ENCODE measurements around the gene FDXACB1. TPM values are rescaled to one million over a fixed set of nuclear protein-coding genes. Genes with fewer than 3 reads are reported as not detected.

FDXACB1 gene
- total RNA-seq, 2 donors from 2014 or later, result 2.1 TPM; not detected in 1

DNA sequence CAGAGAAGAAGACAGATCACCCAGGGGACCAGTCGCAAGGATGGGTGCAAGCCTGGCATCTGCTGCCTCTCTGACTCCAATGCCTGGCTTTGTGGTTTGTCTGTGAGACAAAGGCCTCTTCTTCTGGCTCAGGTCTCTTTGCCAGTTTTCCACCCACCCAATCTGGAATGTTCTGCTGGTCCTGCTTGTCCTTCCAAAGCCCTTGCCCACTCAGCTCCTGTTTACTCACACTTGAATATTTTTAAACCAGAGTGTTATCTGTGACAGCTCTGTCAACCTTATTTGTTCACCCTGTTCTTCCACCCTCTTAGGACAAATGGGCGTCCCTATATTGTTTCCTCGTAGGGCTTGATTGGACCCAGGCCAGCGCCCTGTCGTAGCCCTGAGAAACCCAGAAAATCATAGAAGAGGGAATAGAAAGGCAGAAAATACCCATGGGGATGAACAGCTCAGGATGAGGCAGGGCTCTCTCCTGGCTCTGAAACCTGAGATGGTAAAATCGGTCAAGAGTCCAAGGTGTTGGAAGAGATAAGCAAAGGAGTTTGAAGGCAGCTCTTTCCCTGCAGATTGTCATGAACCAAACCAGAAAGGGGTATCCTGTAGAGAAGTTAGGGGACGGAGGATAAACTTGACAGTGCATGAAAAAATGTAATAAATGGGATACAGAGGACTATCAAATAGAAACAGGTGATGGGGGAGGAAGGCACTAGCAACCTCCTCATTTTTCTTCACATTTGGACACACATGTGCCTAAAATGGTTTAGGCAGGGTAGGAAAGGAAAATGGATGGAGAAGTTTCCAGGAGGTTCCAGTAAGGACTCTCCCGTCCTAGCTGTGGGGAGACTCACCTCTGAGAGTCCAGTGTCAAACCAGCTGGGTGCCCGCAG lies 32.0 kb upstream of the FDXACB1 start:
- DNase-seq (peak in 1 of 4 donors; percentile 36), ATAC-seq (peak; percentile 11)
- Histone ChIP-seq H3K4me1 (peaks cover 37% of the 10 kb centered on the region), H3K27ac (peak overlapping the region; percentile 32 to 85 (median 74)), H3K9me3 (no peaks in the 10 kb centered on the region), H3K27me3 (no peaks in the 10 kb centered on the region), H3K36me3 (replicated peaks in 1 of 2; ENCODE audit: insufficient read depth in 1 of 2, low read depth in 2 of 2) (no peaks in the 10 kb centered on the region), H3K4me3 (no peak overlapping the region)
- TF ChIP-seq, protein P1, sequence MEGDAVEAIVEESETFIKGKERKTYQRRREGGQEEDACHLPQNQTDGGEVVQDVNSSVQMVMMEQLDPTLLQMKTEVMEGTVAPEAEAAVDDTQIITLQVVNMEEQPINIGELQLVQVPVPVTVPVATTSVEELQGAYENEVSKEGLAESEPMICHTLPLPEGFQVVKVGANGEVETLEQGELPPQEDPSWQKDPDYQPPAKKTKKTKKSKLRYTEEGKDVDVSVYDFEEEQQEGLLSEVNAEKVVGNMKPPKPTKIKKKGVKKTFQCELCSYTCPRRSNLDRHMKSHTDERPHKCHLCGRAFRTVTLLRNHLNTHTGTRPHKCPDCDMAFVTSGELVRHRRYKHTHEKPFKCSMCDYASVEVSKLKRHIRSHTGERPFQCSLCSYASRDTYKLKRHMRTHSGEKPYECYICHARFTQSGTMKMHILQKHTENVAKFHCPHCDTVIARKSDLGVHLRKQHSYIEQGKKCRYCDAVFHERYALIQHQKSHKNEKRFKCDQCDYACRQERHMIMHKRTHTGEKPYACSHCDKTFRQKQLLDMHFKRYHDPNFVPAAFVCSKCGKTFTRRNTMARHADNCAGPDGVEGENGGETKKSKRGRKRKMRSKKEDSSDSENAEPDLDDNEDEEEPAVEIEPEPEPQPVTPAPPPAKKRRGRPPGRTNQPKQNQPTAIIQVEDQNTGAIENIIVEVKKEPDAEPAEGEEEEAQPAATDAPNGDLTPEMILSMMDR (IDR thresholded peaks at IDR 0.05), result no peak
- no peak for TF ChIP-seq POLR2A (IDR thresholded peaks at IDR 0.05)
- intact Hi-C loops (cut with DNase I), result no loop called here
- 37 to 39% methylated on average over 9 of the region's 9 CpGs for WGBS, 2 donors

DNA sequence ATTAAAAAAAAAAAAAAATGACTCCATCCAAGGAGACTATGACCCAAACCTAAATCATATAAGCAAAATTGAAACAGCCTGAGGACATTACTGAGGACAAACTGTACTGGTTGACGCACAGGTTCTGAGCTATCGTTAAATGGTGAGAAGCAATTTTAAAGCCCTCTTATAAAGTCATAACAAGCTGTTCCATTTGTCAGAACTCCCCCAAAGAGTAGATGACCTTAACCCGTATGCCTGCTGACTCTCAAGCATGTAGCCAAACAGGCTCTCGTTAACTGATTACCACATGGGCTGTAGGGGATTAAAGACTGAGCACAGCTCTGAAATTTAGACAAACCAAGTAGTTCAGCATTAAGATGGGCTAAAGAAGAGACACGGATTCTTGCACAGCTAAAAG lies 30.4 kb upstream of the FDXACB1 start:
- ATAC-seq (no peak), DNase-seq (no peak)
- Histone ChIP-seq H3K27ac (peak overlapping the region in 2 of 4 donors; percentile 10 to 71), H3K36me3 (replicated peaks in 1 of 2; ENCODE audit: insufficient read depth in 1 of 2, low read depth in 2 of 2) (no peaks in the 10 kb centered on the region), H3K9me3 (no peaks in the 10 kb centered on the region), H3K4me1 (peaks cover 37% of the 10 kb centered on the region), H3K27me3 (no peaks in the 10 kb centered on the region), H3K4me3 (no peak overlapping the region)
- intact Hi-C loops (cut with DNase I), result no loop called here
- TF ChIP-seq POLR2A (IDR thresholded peaks at IDR 0.05), result no peak
- TF ChIP-seq, protein P1 (IDR thresholded peaks at IDR 0.05), result no peak
- WGBS, 2 donors, result 70 to 71% methylated on average over 5 of the region's 5 CpGs

DNA sequence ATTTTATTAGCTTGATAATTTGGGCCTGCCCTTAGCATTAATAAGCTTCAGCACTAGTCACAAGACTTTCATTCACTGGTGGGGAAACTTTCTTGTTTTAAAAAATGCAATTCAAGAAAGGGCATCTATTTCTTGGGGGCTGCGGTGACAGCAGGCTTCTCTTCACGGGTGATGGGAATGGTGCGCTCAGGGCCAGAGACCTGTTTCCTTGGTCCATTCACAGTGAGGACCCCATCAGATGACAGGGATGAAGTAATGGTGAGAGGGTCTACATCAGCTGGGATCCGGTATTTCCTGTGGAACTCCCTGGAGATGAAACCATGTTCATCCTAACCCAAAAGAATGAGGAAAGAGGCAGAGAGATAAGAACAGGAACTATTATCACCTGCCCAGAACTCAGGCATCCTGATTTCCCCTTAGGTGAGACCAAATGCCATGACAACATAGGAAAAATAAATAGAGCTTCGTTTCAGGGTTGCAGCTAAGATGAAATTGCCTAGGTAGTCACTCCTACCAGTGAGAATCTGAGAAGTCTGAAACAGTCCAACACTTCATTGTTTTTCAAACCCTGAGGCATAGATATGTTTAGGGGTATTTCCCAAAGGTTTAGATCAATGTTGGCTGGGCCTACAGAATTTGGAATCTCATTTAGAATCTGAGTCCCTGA lies 29.8 kb upstream of the FDXACB1 start:
- Histone ChIP-seq H3K36me3 (replicated peaks in 1 of 2; ENCODE audit: insufficient read depth in 1 of 2, low read depth in 2 of 2) (no peaks in the 10 kb centered on the region), H3K27ac (peak overlapping the region in 1 of 4 donors; percentile 10), H3K4me3 (no peak overlapping the region)

DNA sequence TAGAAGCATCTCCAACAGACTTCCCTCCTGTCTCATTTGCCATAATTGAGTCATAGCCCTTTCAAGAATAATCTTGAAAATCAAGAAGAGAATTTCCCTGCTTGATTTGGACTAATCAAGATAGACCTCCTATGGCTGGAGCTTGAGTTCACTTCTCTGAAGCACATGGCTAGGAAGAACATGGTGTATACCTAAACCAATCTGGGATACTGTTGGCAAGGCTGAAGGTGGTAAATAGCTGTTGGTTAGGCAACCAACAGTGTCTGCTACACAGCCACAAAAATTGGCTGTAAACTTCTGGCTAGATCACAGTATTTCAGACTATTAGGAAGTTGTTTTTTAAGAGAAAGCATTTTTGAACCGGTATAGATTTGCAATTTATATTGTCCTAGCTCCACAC lies 27.7 kb upstream of the FDXACB1 start:
- no peak overlapping the region for H3K27ac ChIP-seq
- ATAC-seq, result no peak

More for the DNA sequence above, 29.8 kb upstream of the FDXACB1 start:
- TF ChIP-seq POLR2A (IDR thresholded peaks at IDR 0.05), result no peak
- TF ChIP-seq, protein P1 (IDR thresholded peaks at IDR 0.05), result no peak
- ATAC-seq (no peak), DNase-seq (no peak)
- WGBS, 2 donors, result 73 to 81% methylated on average over 5 of the region's 5 CpGs
- Histone ChIP-seq H3K9me3 (no peaks in the 10 kb centered on the region), H3K27me3 (no peaks in the 10 kb centered on the region), H3K4me1 (peaks cover 35% of the 10 kb centered on the region)
- intact Hi-C loops (cut with DNase I), result no loop called here

More for the DNA sequence above, 27.7 kb upstream of the FDXACB1 start:
- 69 to 70% methylated on average over 1 of the region's 1 CpG for WGBS, 2 donors
- Histone ChIP-seq H3K4me1 (peaks cover 17% of the 10 kb centered on the region), H3K27me3 (no peaks in the 10 kb centered on the region), H3K9me3 (no peaks in the 10 kb centered on the region), H3K36me3 (replicated peaks in 1 of 2; ENCODE audit: insufficient read depth in 1 of 2, low read depth in 2 of 2) (no peaks in the 10 kb centered on the region), H3K4me3 (no peak overlapping the region)
- no peak for DNase-seq
- intact Hi-C loops (cut with DNase I), result no loop called here
- TF ChIP-seq, protein P1 (IDR thresholded peaks at IDR 0.05), result no peak
- no peak for TF ChIP-seq POLR2A (IDR thresholded peaks at IDR 0.05)
